Nephron progenitor cell (in vitro differentiated cells): Measurements from ENCODE around the gene MGA.

Source experiments
- DNase-seq: peaks from one replicate; pipeline ENCODE4 v3.0.0; 2021
- H3K27ac Mint-ChIP-seq: 2 replicates; pipeline ENCODE4 v1.8.0; 2021; ENCODE audit warnings: mild to moderate bottlenecking, moderate library complexity, mixed read lengths
- H3K27me3 Mint-ChIP-seq: 2 replicates; pipeline ENCODE4 v1.8.0; 2021; ENCODE audit warnings: mild to moderate bottlenecking, low read depth, mixed read lengths; ENCODE audit not compliant: poor library complexity
- H3K36me3 Mint-ChIP-seq: 2 replicates; pipeline ENCODE4 v1.8.0; 2021; ENCODE audit warnings: low read depth, mixed read lengths
- H3K4me1 Mint-ChIP-seq: 2 replicates; pipeline ENCODE4 v1.8.0; 2021; ENCODE audit warnings: mixed read lengths
- H3K4me3 Mint-ChIP-seq: 2 replicates; pipeline ENCODE4 v1.8.0; 2021; ENCODE audit warnings: mild to moderate bottlenecking, moderate library complexity, mixed read lengths
- H3K9me3 Mint-ChIP-seq: 2 replicates; pipeline ENCODE4 v1.8.0; 2021; ENCODE audit warnings: mild to moderate bottlenecking, moderate library complexity, mixed read lengths
- CTCF ChIP-seq: fragments of 200-600 bp; sonication (generic); IDR thresholded peaks from 2 replicates; pipeline ENCODE4 v1.5.0; 2021; ENCODE audit warnings: antibody characterized with exemption

Gene MGA

GRCh38 chr15:41774882-41775417 lies 114.7 kb downstream of the MGA start:
- peaks cover 5% of the 10 kb centered on the region for H3K27me3 Mint-ChIP-seq
- no peak for DNase-seq
- H3K4me1 Mint-ChIP-seq, result peaks cover 56% of the 10 kb centered on the region
- H3K36me3 Mint-ChIP-seq, result peaks cover 13% of the 10 kb centered on the region
- peak overlapping the region; percentile 92 for H3K4me3 Mint-ChIP-seq
- no peak for TF ChIP-seq CTCF
- peak overlapping the region; percentile 88 for H3K27ac Mint-ChIP-seq
- H3K9me3 Mint-ChIP-seq, result no peaks in the 10 kb centered on the region

GRCh38 chr15:41775651-41776050 lies 115.4 kb downstream of the MGA start:
- H3K36me3 Mint-ChIP-seq, result peaks cover 13% of the 10 kb centered on the region
- TF ChIP-seq CTCF, result no peak
- H3K4me1 Mint-ChIP-seq, result peaks cover 63% of the 10 kb centered on the region
- H3K9me3 Mint-ChIP-seq, result no peaks in the 10 kb centered on the region
- H3K27ac Mint-ChIP-seq, result no peak overlapping the region
- peak overlapping the region; percentile 92 for H3K4me3 Mint-ChIP-seq
- no peak for DNase-seq
- H3K27me3 Mint-ChIP-seq, result peaks cover 5% of the 10 kb centered on the region

GRCh38 chr15:41777421-41777973 lies 117.3 kb downstream of the MGA start:
- Mint-ChIP-seq H3K4me1 (peaks cover 69% of the 10 kb centered on the region), H3K27ac (no peak overlapping the region), H3K36me3 (no peaks in the 10 kb centered on the region), H3K9me3 (no peaks in the 10 kb centered on the region), H3K27me3 (peaks cover 5% of the 10 kb centered on the region), H3K4me3 (no peak overlapping the region)
- no peak for TF ChIP-seq CTCF
- DNase-seq, result no peak

- H3K4me1 Mint-ChIP-seq, result peaks cover 65% of the 10 kb centered on the region
- H3K9me3 Mint-ChIP-seq, result no peaks in the 10 kb centered on the region
- no peak overlapping the region for H3K27ac Mint-ChIP-seq
- TF ChIP-seq CTCF, result no peak
- H3K4me3 Mint-ChIP-seq, result no peak overlapping the region
- no peaks in the 10 kb centered on the region for H3K36me3 Mint-ChIP-seq
- peaks cover 5% of the 10 kb centered on the region for H3K27me3 Mint-ChIP-seq
- no peak for DNase-seq
Measured at GRCh38 chr15:41778521-41778920, 118.3 kb downstream of the MGA start.

- Mint-ChIP-seq H3K27ac (peak overlapping the region; percentile 65), H3K9me3 (no peaks in the 10 kb centered on the region), H3K27me3 (peaks cover 5% of the 10 kb centered on the region), H3K4me1 (peaks cover 59% of the 10 kb centered on the region), H3K4me3 (no peak overlapping the region), H3K36me3 (peaks cover 4% of the 10 kb centered on the region)
- DNase-seq, result no peak
- no peak for TF ChIP-seq CTCF
Measured at GRCh38 chr15:41779662-41780157, 119.5 kb downstream of the MGA start.

GRCh38 chr15:41780266-41780665 lies 120.1 kb downstream of the MGA start:
- Mint-ChIP-seq H3K4me3 (no peak overlapping the region), H3K36me3 (peaks cover 4% of the 10 kb centered on the region), H3K4me1 (peaks cover 54% of the 10 kb centered on the region), H3K27ac (peak overlapping the region; percentile 65), H3K27me3 (peaks cover 5% of the 10 kb centered on the region), H3K9me3 (no peaks in the 10 kb centered on the region)
- TF ChIP-seq CTCF, result no peak
- no peak for DNase-seq
